IMR-90 (cell line): Measurements from ENCODE around the gene RAP1GAP2. TPM values are rescaled to one million over a fixed set of nuclear protein-coding genes. Genes with fewer than 3 reads are reported as not detected.

Source experiments
- ATAC-seq: fragments of 200-7000 bp; cut with Tn5 transposase; 2 replicates; pipeline ENCODE4 v1.9.1; 2020; ENCODE audit warnings: low read depth, mild to moderate bottlenecking, moderate library complexity
- BruUV-seq: library from RNA; stranded (reverse); fragments of 400-500 nt; replicated peaks from 2 replicates; lab custom pipeline; 2021; lab: Mats Ljungman, UMichigan
- CTCF ChIA-PET: fragments of 300-600 bp; formaldehyde crosslinking; extraction: SDS; loops from one replicate; lab custom pipeline; 2021; ENCODE audit warnings: antibody characterized with exemption; lab: Yijun Ruan, JAX
- POLR2A ChIA-PET: fragments of 300-600 bp; sonication (Branson Sonifier 250); formaldehyde crosslinking; loops from one replicate; lab custom pipeline; 2022; ENCODE audit warnings: antibody characterized with exemption; ENCODE audit not compliant: unreplicated experiment; lab: Charles Lee
- DNase-seq: peaks from one replicate; pipeline ENCODE4 v3.0.0; 2013
- H2AFZ ChIP-seq: replicated peaks from 2 replicates; pipeline ENCODE3; 2013; ENCODE audit warnings: low read length, mild to moderate bottlenecking; ENCODE audit not compliant: poor library complexity
- H2AK5ac ChIP-seq: 2 replicates; pipeline ENCODE4 v1.6.1; 2013; ENCODE audit warnings: low read depth, low read length, inconsistent platforms
- H2AK9ac ChIP-seq: replicated peaks from 2 replicates; pipeline ENCODE3; 2013; ENCODE audit warnings: mild to moderate bottlenecking, low read depth, low read length, moderate library complexity; ENCODE audit not compliant: poor library complexity
- H2BK120ac ChIP-seq: 2 replicates; pipeline ENCODE4 v1.6.1; 2013; ENCODE audit warnings: low read depth, low read length, inconsistent platforms
- H2BK15ac ChIP-seq: 3 replicates; pipeline ENCODE4 v1.6.1; 2013; ENCODE audit warnings: low read depth, low read length, inconsistent platforms
- H2BK20ac ChIP-seq: 2 replicates; pipeline ENCODE4 v1.6.1; 2013; ENCODE audit warnings: low read depth, mild to moderate bottlenecking, inconsistent platforms, low read length, moderate library complexity
- H2BK5ac ChIP-seq: 2 replicates; pipeline ENCODE4 v1.6.1; 2013; ENCODE audit warnings: mild to moderate bottlenecking, low read depth, low read length, inconsistent platforms; ENCODE audit not compliant: poor library complexity, severe bottlenecking
- H3K14ac ChIP-seq: replicated peaks from 2 replicates; pipeline ENCODE4 v1.6.1; 2013; ENCODE audit warnings: low read depth, low read length, inconsistent platforms
- H3K18ac ChIP-seq: 2 replicates; pipeline ENCODE4 v1.6.1; 2013; ENCODE audit warnings: low read depth, low read length, control low read depth
- H3K23ac ChIP-seq: 2 replicates; pipeline ENCODE4 v1.6.1; 2013; ENCODE audit warnings: low read depth, low read length, inconsistent platforms
- H3K27ac ChIP-seq: 2 replicates; pipeline ENCODE4 v1.5.1; 2013; ENCODE audit warnings: mild to moderate bottlenecking, control low read depth, low read length; ENCODE audit not compliant: insufficient read depth
- H3K27me3 ChIP-seq: 2 replicates; pipeline ENCODE4 v1.6.1; 2013; ENCODE audit warnings: low read length; ENCODE audit not compliant: control insufficient read depth, insufficient read depth
- H3K36me3 ChIP-seq: 2 replicates; pipeline ENCODE4 v1.6.1; 2013; ENCODE audit warnings: low read length, mixed read lengths; ENCODE audit not compliant: control insufficient read depth, insufficient read depth
- H3K4ac ChIP-seq: 2 replicates; pipeline ENCODE4 v1.6.1; 2013; ENCODE audit warnings: low read depth, low read length, inconsistent platforms
- H3K4me1 ChIP-seq: 2 replicates; pipeline ENCODE4 v1.6.1; 2013; ENCODE audit warnings: low read length, mixed read lengths; ENCODE audit not compliant: control insufficient read depth, insufficient read depth
- H3K4me2 ChIP-seq: 2 replicates; pipeline ENCODE4 v1.6.1; 2013; ENCODE audit warnings: low read depth, mild to moderate bottlenecking, control low read depth, low read length, moderate library complexity
- H3K4me3 ChIP-seq: 2 replicates; pipeline ENCODE4 v1.5.1; 2013; ENCODE audit warnings: low read depth, mild to moderate bottlenecking, control low read depth, low read length, moderate library complexity; ENCODE audit not compliant: insufficient read depth
- H3K56ac ChIP-seq: 2 replicates; pipeline ENCODE4 v1.6.1; 2013; ENCODE audit warnings: low read length, inconsistent platforms; ENCODE audit not compliant: insufficient read depth; ENCODE audit errors: extremely low read depth
- H3K79me1 ChIP-seq, 2 experiments: 2 replicates each; pipeline ENCODE4 v1.6.1; 2013; ENCODE audit warnings: low read length in 2 of 2, inconsistent platforms in 1 of 2, low read depth in 1 of 2
- H3K9ac ChIP-seq: 2 replicates; pipeline ENCODE4 v1.6.1; 2013; ENCODE audit warnings: low read depth, low read length, control low read depth
- H3K9me1 ChIP-seq: 2 replicates; pipeline ENCODE4 v1.6.1; 2013; ENCODE audit warnings: low read length, inconsistent platforms; ENCODE audit not compliant: insufficient read depth
- H3K9me3 ChIP-seq: 2 replicates; pipeline ENCODE4 v1.6.1; 2013; ENCODE audit warnings: low read length; ENCODE audit not compliant: control insufficient read depth, insufficient read depth
- H4K20me1 ChIP-seq: 2 replicates; pipeline ENCODE4 v1.6.1; 2013; ENCODE audit warnings: low read length, inconsistent platforms; ENCODE audit not compliant: insufficient read depth
- H4K5ac ChIP-seq: 2 replicates; pipeline ENCODE4 v1.6.1; 2013; ENCODE audit warnings: mild to moderate bottlenecking, low read depth, low read length, control low read depth
- H4K8ac ChIP-seq, 2 experiments: 2 replicates each; pipeline ENCODE4 v1.6.1; 2013; ENCODE audit warnings: low read depth in 2 of 2, low read length in 2 of 2, control low read depth in 1 of 2, inconsistent platforms in 1 of 2
- H4K91ac ChIP-seq: 2 replicates; pipeline ENCODE4 v1.6.1; 2013; ENCODE audit warnings: low read depth, low read length, inconsistent platforms; ENCODE audit not compliant: insufficient read depth
- BHLHE40 ChIP-seq: fragments of 150-350 bp; IDR thresholded peaks from 2 replicates; pipeline ENCODE4 v1.6.1; 2016; ENCODE audit warnings: mild to moderate bottlenecking, low read depth, low read length
- CEBPB ChIP-seq: IDR thresholded peaks from 2 replicates; pipeline ENCODE4 v1.6.1; 2012; ENCODE audit warnings: low read depth, low read length, improper control_type of control experiment
- CHD1 ChIP-seq: IDR thresholded peaks from 2 replicates; pipeline ENCODE4 v1.6.1; 2012; ENCODE audit warnings: low read depth, low read length, improper control_type of control experiment
- CTCF ChIP-seq: conservative IDR thresholded peaks from 2 replicates; pipeline ENCODE4 v1.5.1; 2012; ENCODE audit warnings: mild to moderate bottlenecking, low read depth, low read length, improper control_type of control experiment
- ELK1 ChIP-seq: fragments of 150-350 bp; IDR thresholded peaks from 2 replicates; pipeline ENCODE4 v1.6.1; 2016; ENCODE audit warnings: low read depth, mild to moderate bottlenecking, low read length, moderate library complexity, borderline replicate concordance
- MAZ ChIP-seq: IDR thresholded peaks from 2 replicates; pipeline ENCODE4 v1.6.1; 2012; ENCODE audit warnings: low read depth, mild to moderate bottlenecking, low read length, improper control_type of control experiment, moderate library complexity, borderline replicate concordance
- MXI1 ChIP-seq: IDR thresholded peaks from 2 replicates; pipeline ENCODE4 v1.6.1; 2012; ENCODE audit warnings: low read depth, mild to moderate bottlenecking, low read length, moderate library complexity, borderline replicate concordance
- NFE2L2 ChIP-seq: fragments of 150-350 bp; IDR thresholded peaks from 2 replicates; pipeline ENCODE4 v1.6.1; 2016; ENCODE audit warnings: low read depth, mild to moderate bottlenecking, low read length
- POLR2A ChIP-seq: IDR thresholded peaks from 2 replicates; pipeline ENCODE4 v1.6.1; 2012; ENCODE audit warnings: mild to moderate bottlenecking, low read depth, low read length
- RAD21 ChIP-seq: IDR thresholded peaks from 2 replicates; pipeline ENCODE4 v1.6.1; 2012; ENCODE audit warnings: low read length, improper control_type of control experiment
- RCOR1 ChIP-seq: IDR thresholded peaks from 2 replicates; pipeline ENCODE4 v1.6.1; 2012; ENCODE audit warnings: mild to moderate bottlenecking, low read length, improper control_type of control experiment; ENCODE audit not compliant: insufficient replicate concordance
- RFX5 ChIP-seq: IDR thresholded peaks from 2 replicates; pipeline ENCODE4 v1.8.0; 2012; ENCODE audit warnings: low read depth, mild to moderate bottlenecking, low read length, moderate library complexity
- SMC3 ChIP-seq: fragments of 150-350 bp; IDR thresholded peaks from 2 replicates; pipeline ENCODE4 v1.6.1; 2016; ENCODE audit warnings: low read depth, mild to moderate bottlenecking, antibody characterized with exemption, low read length, moderate library complexity
- USF2 ChIP-seq: fragments of 150-350 bp; IDR thresholded peaks from 2 replicates; pipeline ENCODE4 v1.6.1; 2017; ENCODE audit warnings: mild to moderate bottlenecking, antibody characterized with exemption, low read length, low read depth
- WGBS, 2 experiments: methylation state at CpG; one replicate each; pipeline versions ENCODE4 v1.1.5 to v1.1.7; 2013; ENCODE audit warnings: missing lambda C conversion rate in 2 of 2; ENCODE audit not compliant: insufficient read length in 1 of 2; ENCODE audit errors: extremely low coverage in 2 of 2; 5-methylcytosine and 5-hydroxymethylcytosine counted together
- dilution Hi-C: fragments of 300-500 bp; cut with HindIII; formaldehyde crosslinking; loops from one replicate; pipeline ENCODE4 v1.14.3; 2018; ENCODE audit warnings: low sequenced_read_pairs; ENCODE audit not compliant: unreplicated experiment
- in situ Hi-C: fragments of 300-500 bp; cut with MboI; formaldehyde crosslinking; loops from 3 replicates; pipeline ENCODE4 v1.14.3; 2019; ENCODE audit warnings: low sequenced_read_pairs, inconsistent platforms, mixed read lengths
- intact Hi-C: fragments of 100-400 bp; cut with micrococcal nuclease; formaldehyde crosslinking; loops from 2 replicates; pipeline ENCODE4 v1.10.0; 2022
- polyA plus RNA-seq, 3 experiments: library from polyadenylated mRNA; depleted of rRNA; stranded (reverse); fragments of >200 nt; gene quantifications; 2 replicates each; pipeline ENCODE4 v1.2.3, GENCODE V29; 2012; ENCODE audit warnings: low replicate concordance in 1 of 3
- total RNA-seq: library from RNA; depleted of rRNA; stranded (reverse); fragments of >200 nt; gene quantifications from 2 replicates; pipeline ENCODE4 v1.2.3, GENCODE V29; 2012

The RAP1GAP2 gene
- total and polyA plus RNA-seq, 2 of the 4 experiments (the other 2 are of a cell fraction), result 5.7 to 7.5 TPM

GRCh38 chr17:2830678-2831077, 34.4 kb downstream of the RAP1GAP2 start:
- Histone ChIP-seq H3K9me1 (no peaks in the 10 kb centered on the region), H3K4me2 (no peak overlapping the region), H3K79me1 (no peaks in the 10 kb centered on the region), H3K27me3 (peaks cover 2% of the 10 kb centered on the region; the same call in 1 of the 2 replicates), H4K8ac (no peak overlapping the region), H4K20me1 (no peaks in the 10 kb centered on the region; the same call in 1 of the 2 replicates), H2BK5ac (no peak overlapping the region), H3K18ac (no peak overlapping the region), H3K56ac (no peak overlapping the region), H2BK120ac (no peak overlapping the region), H2AK9ac (no peak overlapping the region), H3K14ac (no peak overlapping the region), H3K23ac (no peak overlapping the region), H3K27ac (no peak overlapping the region), H2BK20ac (no peak overlapping the region), H3K9me3 (no peaks in the 10 kb centered on the region), H2AFZ (no peak overlapping the region), H3K4me1 (no peaks in the 10 kb centered on the region), H2AK5ac (no peak overlapping the region), H3K9ac (no peak overlapping the region), H4K91ac (no peak overlapping the region), H3K36me3 (no peaks in the 10 kb centered on the region), H4K5ac (no peak overlapping the region), H3K4ac (no peak overlapping the region), H2BK15ac (no peak overlapping the region), H3K4me3 (no peak overlapping the region)
- no peak for ATAC-seq
- no TSS peak for BruUV-seq
- ChIA-PET CTCF (no interaction called here), POLR2A (no interaction called here)
- no CpG with 5 or more reads among the region's 2 CpGs for WGBS, 2 experiments
- intact Hi-C loops (no loop called here), in situ Hi-C loops (loop anchor here (10.0 kb wide), 1 partner anchor 814 kb away; no protein-coding TSS in a partner anchor), dilution Hi-C loops (no loop called here)
- TF ChIP-seq CHD1, result no peak
- TF ChIP-seq RAD21, result no peak
- TF ChIP-seq MAZ, result no peak
- TF ChIP-seq SMC3, result no peak
- no peak for TF ChIP-seq CEBPB
- TF ChIP-seq RFX5, result no peak
- TF ChIP-seq CTCF, result no peak
- no peak for TF ChIP-seq BHLHE40
- TF ChIP-seq MXI1, result no peak
- TF ChIP-seq ELK1, result no peak
- TF ChIP-seq RCOR1, result no peak
- TF ChIP-seq POLR2A, result no peak
- no peak for TF ChIP-seq USF2
- TF ChIP-seq NFE2L2, result no peak
- no peak for DNase-seq
